Activated CD8-positive, alpha-beta memory T cell treated with anti-CD3 and anti-CD28 coated beads for 36 hours (primary cell): ENCODE measurements around the gene GNGT1. TPM values are rescaled to one million over a fixed set of nuclear protein-coding genes. Genes with fewer than 3 reads are reported as not detected.

Experiments used
- CTCF ChIA-PET: fragments of 350-600 bp; sonication (Branson Sonifier 250); formaldehyde crosslinking; loops from one replicate; lab custom pipeline; 2021; ENCODE audit warnings: antibody characterized with exemption; lab: Charles Lee
- POLR2A ChIA-PET: fragments of 350-600 bp; sonication (Branson Sonifier 250); formaldehyde crosslinking; loops from one replicate; lab custom pipeline; 2021; ENCODE audit warnings: antibody characterized with exemption; lab: Charles Lee
- total RNA-seq, 2 experiments: library from RNA; stranded (reverse); gene quantifications; one replicate each; pipeline ENCODE4 v1.2.3, GENCODE V29; 2021

GNGT1 gene
- total RNA-seq = not detected

- CTCF ChIA-PET = no interaction called here
- POLR2A ChIA-PET = no interaction called here
Observed at GRCh38 chr7:93906267-93906666, at the start of gene GNGT1. Gene GNGT1, plus strand, starts transcription at chr7:93906567. Its CDS starts 180 bp downstream, at chr7:93906747.

- CTCF ChIA-PET = no interaction called here
- POLR2A ChIA-PET = no interaction called here
Observed at GRCh38 chr7:93858857-93859256, 47.5 kb upstream of the GNGT1 start.

DNA sequence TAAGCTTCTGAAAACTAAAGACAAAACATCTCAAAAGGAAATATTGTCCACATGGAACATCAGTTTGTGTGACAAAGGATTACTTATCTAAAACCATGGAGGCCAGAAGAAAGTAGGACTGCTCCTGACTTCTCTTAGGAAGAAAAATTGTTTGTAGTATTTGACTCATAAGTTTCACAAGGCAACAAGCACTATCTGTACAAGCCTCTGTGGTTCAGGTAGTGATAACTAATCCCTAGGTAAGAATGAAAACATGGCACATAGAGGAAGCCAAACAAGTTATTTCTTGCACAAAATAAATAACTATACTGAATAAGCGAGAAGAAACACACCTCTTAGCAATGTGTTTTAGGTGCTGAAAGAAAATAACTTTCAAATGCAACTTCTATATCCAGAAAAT is 46.1 kb upstream of the GNGT1 start:
- ChIA-PET POLR2A (no interaction called here), CTCF (no interaction called here)

DNA sequence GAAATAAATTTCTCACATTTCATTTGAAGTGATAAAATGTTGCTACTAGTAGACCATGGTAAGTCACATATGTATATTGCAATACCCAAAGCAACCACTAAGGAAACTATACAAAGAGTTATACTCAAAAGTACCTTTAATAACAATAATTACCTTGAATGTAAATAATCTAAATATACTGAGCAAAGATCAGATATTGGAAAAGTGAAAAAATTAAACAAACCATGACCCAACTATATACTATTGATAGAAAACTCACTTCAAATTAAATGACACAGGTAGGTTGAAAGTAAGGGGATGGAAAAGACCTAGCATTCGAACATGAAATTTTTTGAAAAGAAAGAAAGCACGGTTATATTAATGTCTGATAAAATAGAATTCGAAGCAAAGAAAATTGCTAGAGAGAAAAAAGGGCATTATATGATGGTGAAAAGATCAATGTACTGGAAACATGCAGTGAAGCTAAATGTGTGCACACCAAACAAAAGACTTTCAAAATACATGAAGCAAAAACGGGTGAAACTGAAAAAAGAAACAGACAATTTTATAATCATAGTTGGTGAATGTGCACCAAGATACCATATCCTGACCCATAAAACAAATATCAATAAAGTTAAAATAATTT is 44.9 kb upstream of the GNGT1 start:
- CTCF ChIA-PET = no interaction called here
- POLR2A ChIA-PET = interaction anchor here (0.6 kb wide), 1 partner anchor 15 kb away, joined by 3 read pairs; no protein-coding TSS in a partner anchor

GRCh38 chr7:93862651-93863050 is 43.7 kb upstream of the GNGT1 start:
- CTCF ChIA-PET = no interaction called here
- POLR2A ChIA-PET = no interaction called here

DNA sequence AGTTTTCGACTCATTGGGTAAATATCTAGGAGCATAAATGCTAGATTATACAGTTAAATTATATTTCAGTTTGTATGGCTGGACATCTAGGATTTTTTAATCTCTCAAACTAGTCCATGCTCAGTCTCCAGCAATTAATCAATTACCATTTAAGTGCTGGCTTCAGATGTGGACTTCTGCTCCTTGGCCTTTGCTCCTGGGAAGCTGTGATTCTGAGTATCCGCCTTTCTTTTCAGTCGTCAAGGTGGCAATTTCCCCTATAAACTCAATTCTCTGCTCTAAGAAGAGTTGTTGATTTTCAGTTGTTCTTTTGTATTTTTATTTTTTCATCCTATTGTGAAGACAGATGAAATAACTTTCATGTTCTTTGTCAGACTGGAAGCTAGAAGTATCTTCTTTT is 39.5 kb upstream of the GNGT1 start:
- ChIA-PET POLR2A (no interaction called here), CTCF (no interaction called here)

DNA sequence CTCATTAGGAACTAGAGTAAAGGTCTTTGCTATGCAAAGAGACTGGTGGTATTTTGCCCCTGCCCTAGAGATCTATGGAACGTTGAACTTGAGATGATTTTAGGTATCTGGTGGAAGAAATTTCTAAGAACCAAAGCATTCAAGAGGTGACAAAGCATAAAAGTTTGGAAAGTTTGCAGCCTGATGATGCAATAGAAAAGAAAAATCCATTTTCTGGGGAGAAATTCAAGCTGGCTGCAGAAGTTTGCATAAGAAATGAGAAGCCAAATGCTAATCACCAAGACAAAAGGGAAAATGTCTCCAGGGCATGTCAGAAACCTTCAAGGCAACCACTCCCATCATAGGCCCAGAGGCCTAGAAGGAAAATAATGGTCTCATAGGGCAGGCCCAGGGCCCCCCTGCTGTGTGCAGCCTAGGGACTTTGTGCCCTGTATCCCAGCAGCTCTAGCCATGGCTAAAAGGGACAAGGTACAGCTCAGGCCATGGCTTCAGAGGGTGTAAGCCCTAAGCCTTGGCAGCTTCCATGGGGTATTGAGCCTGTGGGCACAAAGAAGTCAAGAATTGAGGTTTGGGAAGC is 32.3 kb upstream of the GNGT1 start:
- POLR2A ChIA-PET = no interaction called here
- CTCF ChIA-PET = no interaction called here

- ChIA-PET CTCF (no interaction called here), POLR2A (no interaction called here)
Observed at GRCh38 chr7:93877742-93878141, 28.6 kb upstream of the GNGT1 start.

- CTCF ChIA-PET = no interaction called here
- POLR2A ChIA-PET = no interaction called here
Observed at GRCh38 chr7:93879356-93879755, 27.0 kb upstream of the GNGT1 start.

- CTCF ChIA-PET = no interaction called here
Observed at GRCh38 chr7:93882468-93882867, 23.9 kb upstream of the GNGT1 start.

GRCh38 chr7:93883078-93883916 is 23.1 kb upstream of the GNGT1 start:
- POLR2A ChIA-PET = no interaction called here
- CTCF ChIA-PET = no interaction called here

More at GRCh38 chr7:93882468-93882867, 23.9 kb upstream of the GNGT1 start:
- POLR2A ChIA-PET = no interaction called here

- POLR2A ChIA-PET = no interaction called here
- CTCF ChIA-PET = no interaction called here
Observed at GRCh38 chr7:93883917-93884345, 22.4 kb upstream of the GNGT1 start.

DNA sequence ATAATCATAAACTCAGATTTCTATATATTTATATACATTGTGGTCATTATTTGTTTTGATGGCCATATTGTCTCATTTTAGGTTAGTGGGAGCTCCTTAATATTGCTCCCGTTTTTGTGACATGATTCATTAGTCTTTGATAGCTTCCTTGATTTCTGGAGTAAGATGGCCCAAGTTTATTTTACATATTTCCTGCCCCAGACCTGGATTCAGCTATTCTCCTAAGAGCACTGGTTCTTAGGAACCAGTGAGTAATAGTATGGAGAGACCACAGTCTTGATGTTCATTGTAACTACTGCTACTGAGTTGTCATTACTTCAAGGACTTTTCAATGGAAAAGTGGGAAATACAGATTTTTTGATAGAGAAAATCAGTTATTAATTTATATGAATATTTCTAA is 21.8 kb upstream of the GNGT1 start:
- POLR2A ChIA-PET = no interaction called here

DNA sequence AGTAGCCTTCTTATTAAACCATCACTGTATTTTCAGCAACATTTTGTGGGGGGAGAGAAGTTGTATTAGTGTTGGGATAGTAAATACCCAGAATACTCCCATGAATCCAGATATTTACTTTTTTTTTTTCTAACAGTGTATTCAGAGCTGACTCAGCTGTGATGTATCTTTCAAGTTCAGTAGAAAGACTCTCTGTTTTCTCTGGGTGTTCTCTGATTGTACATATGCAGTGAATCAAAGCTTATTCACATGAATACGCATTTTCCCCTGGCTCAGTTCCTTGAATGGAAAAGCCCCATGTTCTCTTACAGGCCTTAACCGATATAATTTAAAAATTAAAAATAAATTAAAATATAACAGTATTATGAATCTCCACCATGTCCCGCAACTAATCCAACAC is 17.1 kb upstream of the GNGT1 start:
- ChIA-PET POLR2A (no interaction called here), CTCF (no interaction called here)

More for the DNA sequence above, 21.8 kb upstream of the GNGT1 start:
- CTCF ChIA-PET = no interaction called here

GRCh38 chr7:93890041-93890463 is 16.3 kb upstream of the GNGT1 start:
- ChIA-PET POLR2A (no interaction called here), CTCF (no interaction called here)

GRCh38 chr7:93890464-93891068 is 15.8 kb upstream of the GNGT1 start, which contains the start of gene TFPI2:
Gene TFPI2, minus strand, starts transcription at chr7:93890753. Its CDS starts 75 bp downstream, at chr7:93890678.
- CTCF ChIA-PET = no interaction called here
- POLR2A ChIA-PET = no interaction called here

- POLR2A ChIA-PET = no interaction called here
- CTCF ChIA-PET = no interaction called here
Observed at GRCh38 chr7:93894426-93894825, 11.9 kb upstream of the GNGT1 start.

- ChIA-PET CTCF (no interaction called here), POLR2A (no interaction called here)
Observed at GRCh38 chr7:93894966-93895640, 11.3 kb upstream of the GNGT1 start.

GRCh38 chr7:93895859-93896600 is 10.3 kb upstream of the GNGT1 start:
- CTCF ChIA-PET = no interaction called here
- POLR2A ChIA-PET = no interaction called here
